Skeletal muscle tissue (tissue), 5 donors: ENCODE results near the gene NUDT9. TPM values are rescaled to one million over a fixed set of nuclear protein-coding genes. Genes with fewer than 3 reads are reported as not detected.

Experiments
- H3K27ac ChIP-seq: one replicate; pipeline ENCODE4 v1.7.0; 2013; ENCODE audit warnings: mild to moderate bottlenecking, low read depth, low read length, inconsistent platforms
- H3K27me3 ChIP-seq, 3 donors: one replicate each; pipeline ENCODE4 v1.7.0; 2013; ENCODE audit warnings: low read length in 3 of 3; ENCODE audit not compliant: control insufficient read depth in 3 of 3, insufficient read depth in 3 of 3
- H3K36me3 ChIP-seq, 3 donors: one replicate each; pipeline ENCODE4 v1.7.0; 2013; ENCODE audit warnings: low read length in 3 of 3; ENCODE audit not compliant: control insufficient read depth in 3 of 3, insufficient read depth in 3 of 3
- H3K4me1 ChIP-seq, 3 donors: one replicate each; pipeline ENCODE4 v1.7.0; 2013; ENCODE audit warnings: low read length in 3 of 3, mild to moderate bottlenecking in 3 of 3; ENCODE audit not compliant: control insufficient read depth in 3 of 3, insufficient read depth in 3 of 3
- H3K4me3 ChIP-seq, 3 donors: one replicate each; pipeline ENCODE4 v1.7.0; 2013; ENCODE audit warnings: low read length in 3 of 3
- H3K9ac ChIP-seq, 3 donors: one replicate each; pipeline ENCODE4 v1.7.0; 2013; ENCODE audit warnings: low read length in 3 of 3, mild to moderate bottlenecking in 3 of 3, moderate library complexity in 2 of 3, low read depth in 1 of 3
- H3K9me3 ChIP-seq, 3 donors: one replicate each; pipeline ENCODE4 v1.7.0; 2013; ENCODE audit warnings: low read length in 3 of 3; ENCODE audit not compliant: control insufficient read depth in 3 of 3
- small RNA-seq: library from RNA; depleted of rRNA; stranded (forward); fragments of <200 nt; gene quantifications from one replicate; pipeline ENCODE3, GENCODE V24; 2014
- total RNA-seq: library from RNA; depleted of rRNA; stranded (reverse); fragments of >200 nt; gene quantifications from one replicate; pipeline ENCODE4 v1.2.3, GENCODE V29; 2014
- donor health status: Osteomylitis.

Gene NUDT9
- total RNA-seq, 1 donor from 2014 or later: 15.7 TPM

- no peaks in the 10 kb centered on the region for H3K27me3 ChIP-seq
- no peaks in the 10 kb centered on the region for H3K9me3 ChIP-seq
- H3K27ac ChIP-seq: peak overlapping the region; percentile 9
- no peak overlapping the region for H3K9ac ChIP-seq
- H3K4me1 ChIP-seq: peaks cover 0 to 20% (median 6%) of the 10 kb centered on the region in 3 donors
- peaks cover 4 to 9% (median 7%) of the 10 kb centered on the region in 3 donors for H3K36me3 ChIP-seq
- peak overlapping the region in 2 of 3 donors; percentile 31 to 60 for H3K4me3 ChIP-seq
These were observed 76.1 kb downstream of the NUDT9 start for GRCh38 chr4:87498446-87498900.

- Histone ChIP-seq H3K36me3 (no peaks in the 10 kb centered on the region), H3K4me3 (no peak overlapping the region), H3K4me1 (peaks cover 0 to 16% (median 2%) of the 10 kb centered on the region in 3 donors), H3K9me3 (no peaks in the 10 kb centered on the region), H3K27me3 (no peaks in the 10 kb centered on the region), H3K9ac (no peak overlapping the region), H3K27ac (no peak overlapping the region)
These were observed 77.2 kb downstream of the NUDT9 start for GRCh38 chr4:87499403-87500091.

- no peak overlapping the region for H3K27ac ChIP-seq
- no peak overlapping the region for H3K9ac ChIP-seq
- H3K36me3 ChIP-seq: no peaks in the 10 kb centered on the region
- peaks cover 0 to 16% (median 2%) of the 10 kb centered on the region in 3 donors for H3K4me1 ChIP-seq
- H3K9me3 ChIP-seq: no peaks in the 10 kb centered on the region
- H3K27me3 ChIP-seq: no peaks in the 10 kb centered on the region
- no peak overlapping the region for H3K4me3 ChIP-seq
These were observed 77.7 kb downstream of the NUDT9 start for GRCh38 chr4:87500092-87500462.

GRCh38 chr4:87502580-87503238 lies 80.3 kb downstream of the NUDT9 start:
- Histone ChIP-seq H3K36me3 (no peaks in the 10 kb centered on the region), H3K27me3 (no peaks in the 10 kb centered on the region), H3K27ac (peak overlapping the region; percentile 3), H3K4me1 (peaks cover 4 to 20% (median 4%) of the 10 kb centered on the region in 3 donors), H3K9me3 (no peaks in the 10 kb centered on the region), H3K9ac (no peak overlapping the region), H3K4me3 (no peak overlapping the region)

- Histone ChIP-seq H3K27me3 (no peaks in the 10 kb centered on the region), H3K9me3 (no peaks in the 10 kb centered on the region), H3K4me1 (peaks cover 5 to 11% (median 5%) of the 10 kb centered on the region in 3 donors), H3K4me3 (no peak overlapping the region), H3K9ac (no peak overlapping the region), H3K36me3 (peaks cover 0 to 6% (median 5%) of the 10 kb centered on the region in 3 donors), H3K27ac (no peak overlapping the region)
These were observed 83.5 kb downstream of the NUDT9 start for GRCh38 chr4:87505862-87506261.

- no peak overlapping the region for H3K9ac ChIP-seq
These were observed 84.8 kb downstream of the NUDT9 start for GRCh38 chr4:87506974-87507701.

More at GRCh38 chr4:87506974-87507701, 84.8 kb downstream of the NUDT9 start:
- peaks cover 5 to 12% (median 8%) of the 10 kb centered on the region in 3 donors for H3K4me1 ChIP-seq
- no peaks in the 10 kb centered on the region for H3K27me3 ChIP-seq
- H3K27ac ChIP-seq: peak overlapping the region; percentile 32
- no peak overlapping the region for H3K4me3 ChIP-seq
- no peaks in the 10 kb centered on the region for H3K9me3 ChIP-seq
- peaks cover 0 to 6% (median 5%) of the 10 kb centered on the region in 3 donors for H3K36me3 ChIP-seq

Small RNA genes within 50 kb of the gene (small RNA-seq; reads per million reads assigned to genes)
- gene RN7SL681P: not detected

Other genes starting within 250 kb of the NUDT9 start
- 36.0 TPM for gene KLHL8, start 202.0 kb upstream of the NUDT9 start, total RNA-seq
- gene HSD17B13, start 99.7 kb upstream of the NUDT9 start, total RNA-seq: not detected
- 28.2 TPM for gene HSD17B11, start 31.4 kb upstream of the NUDT9 start, total RNA-seq
- gene SPARCL1, start 106.8 kb downstream of the NUDT9 start, total RNA-seq: 116 TPM
- not detected for gene DSPP, start 186.0 kb downstream of the NUDT9 start, total RNA-seq
- gene DMP1, start 227.7 kb downstream of the NUDT9 start, total RNA-seq: not detected